Measurements from ENCODE around the gene RBL1.

GRCh38 chr20:37071481-37071911, 24.3 kb downstream of the RBL1 start:
- TF ChIP-seq POU2F2 (IDR thresholded peaks at IDR 0.05; ENCODE audit: low read depth, low read length) (no peak), POLR2AphosphoS5 (IDR thresholded peaks at IDR 0.05; ENCODE audit: low read depth, low read length) (no peak), POLR2A (IDR thresholded peaks at IDR 0.05; ENCODE audit: low read depth, low read length) (no peak), SPI1 (IDR thresholded peaks at IDR 0.05; ENCODE audit: low read depth, low read length) (no peak), TAF1 (IDR thresholded peaks at IDR 0.05; ENCODE audit: low read depth, low read length) (no peak), PAX5 (IDR thresholded peaks at IDR 0.05; ENCODE audit: insufficient read depth, low read length, severe bottlenecking) (no peak)

All from GM12891 (cell line).